Activated T-helper 17 cell treated with anti-CD3 and anti-CD28 coated beads, Interleukin-2, amount 50 U/mL, for 72 hours (primary cell): ENCODE results near the gene CRYBB3. TPM values are rescaled to one million over a fixed set of nuclear protein-coding genes. Genes with fewer than 3 reads are reported as not detected.
A peak's percentile ranks its signal among the peaks of the same experiment; 100 is the strongest.

Experiments used
- ATAC-seq: fragments of 150-1000 bp; cut with Tn5 transposase; replicated peaks from 2 replicates; pipeline ENCODE4 v1.10.0; 2021; ENCODE audit warnings: mild to moderate bottlenecking, moderate library complexity
- H3K27ac Mint-ChIP-seq: one replicate; pipeline ENCODE4 v1.8.0; 2022; ENCODE audit warnings: mixed read lengths
- H3K27me3 Mint-ChIP-seq: one replicate; pipeline ENCODE4 v1.8.0; 2022; ENCODE audit warnings: mixed read lengths
- H3K36me3 Mint-ChIP-seq: one replicate; pipeline ENCODE4 v1.8.0; 2022; ENCODE audit warnings: low read depth, mild to moderate bottlenecking, mixed read lengths
- H3K4me1 Mint-ChIP-seq: one replicate; pipeline ENCODE4 v1.8.0; 2022; ENCODE audit warnings: mixed read lengths
- H3K4me3 Mint-ChIP-seq: one replicate; pipeline ENCODE4 v1.8.0; 2022; ENCODE audit warnings: mild to moderate bottlenecking, mixed read lengths
- H3K9me3 Mint-ChIP-seq: one replicate; pipeline ENCODE4 v1.8.0; 2022; ENCODE audit warnings: mixed read lengths
- total RNA-seq, 2 donors: library from RNA; stranded (reverse); gene quantifications; one replicate each; pipeline ENCODE4 v1.2.3, GENCODE V29; 2022

The CRYBB3 gene
- not detected for total RNA-seq

GRCh38 chr22:25199731-25200520 is at the start of gene CRYBB3:
TSS of gene CRYBB3 (plus strand) at chr22:25199858. CDS start at chr22:25201397, 1,539 bp downstream.
- H3K4me3 Mint-ChIP-seq: no peak within 1 kb of the TSS
- no peaks in the 10 kb centered on the region for H3K4me1 Mint-ChIP-seq
- no peaks in the 10 kb centered on the region for H3K36me3 Mint-ChIP-seq
- no peak for ATAC-seq
- H3K27me3 Mint-ChIP-seq: no peaks in the 10 kb centered on the region
- H3K27ac Mint-ChIP-seq: no peak within 1 kb of the TSS
- H3K9me3 Mint-ChIP-seq: no peaks in the 10 kb centered on the region

- ATAC-seq: no peak
- H3K36me3 Mint-ChIP-seq: no peaks in the 10 kb centered on the region
- H3K27me3 Mint-ChIP-seq: no peaks in the 10 kb centered on the region
- no peaks in the 10 kb centered on the region for H3K4me1 Mint-ChIP-seq
- no peaks in the 10 kb centered on the region for H3K9me3 Mint-ChIP-seq
- H3K27ac Mint-ChIP-seq: no peak overlapping the region
- no peak overlapping the region for H3K4me3 Mint-ChIP-seq
Observed at GRCh38 chr22:25153961-25154666, 45.5 kb upstream of the CRYBB3 start.

- no peaks in the 10 kb centered on the region for H3K4me1 Mint-ChIP-seq
- no peaks in the 10 kb centered on the region for H3K9me3 Mint-ChIP-seq
- no peaks in the 10 kb centered on the region for H3K27me3 Mint-ChIP-seq
- no peak overlapping the region for H3K4me3 Mint-ChIP-seq
- no peaks in the 10 kb centered on the region for H3K36me3 Mint-ChIP-seq
- no peak overlapping the region for H3K27ac Mint-ChIP-seq
- ATAC-seq: no peak
Observed at GRCh38 chr22:25154667-25154999, 45.0 kb upstream of the CRYBB3 start.

GRCh38 chr22:25156736-25157135 is 42.9 kb upstream of the CRYBB3 start:
- H3K27me3 Mint-ChIP-seq: no peaks in the 10 kb centered on the region
- H3K4me1 Mint-ChIP-seq: no peaks in the 10 kb centered on the region
- no peak overlapping the region for H3K4me3 Mint-ChIP-seq
- no peak overlapping the region for H3K27ac Mint-ChIP-seq
- ATAC-seq: no peak
- H3K9me3 Mint-ChIP-seq: no peaks in the 10 kb centered on the region
- H3K36me3 Mint-ChIP-seq: no peaks in the 10 kb centered on the region

GRCh38 chr22:25159028-25159427 is 40.6 kb upstream of the CRYBB3 start:
- no peaks in the 10 kb centered on the region for H3K9me3 Mint-ChIP-seq
- H3K4me1 Mint-ChIP-seq: no peaks in the 10 kb centered on the region
- no peaks in the 10 kb centered on the region for H3K36me3 Mint-ChIP-seq
- no peak for ATAC-seq
- no peak overlapping the region for H3K4me3 Mint-ChIP-seq
- H3K27me3 Mint-ChIP-seq: no peaks in the 10 kb centered on the region
- H3K27ac Mint-ChIP-seq: no peak overlapping the region

- Mint-ChIP-seq H3K9me3 (no peaks in the 10 kb centered on the region), H3K36me3 (no peaks in the 10 kb centered on the region), H3K4me1 (no peaks in the 10 kb centered on the region), H3K4me3 (no peak overlapping the region), H3K27me3 (no peaks in the 10 kb centered on the region), H3K27ac (peak overlapping the region; percentile 75)
- ATAC-seq: no peak
Observed at GRCh38 chr22:25160120-25160996, 39.3 kb upstream of the CRYBB3 start.

- H3K27ac Mint-ChIP-seq: peak overlapping the region; percentile 75
Observed at GRCh38 chr22:25161017-25161915, 38.4 kb upstream of the CRYBB3 start.

GRCh38 chr22:25161916-25162530 is 37.6 kb upstream of the CRYBB3 start:
- no peak for ATAC-seq
- H3K4me3 Mint-ChIP-seq: no peak overlapping the region
- H3K9me3 Mint-ChIP-seq: no peaks in the 10 kb centered on the region
- H3K27me3 Mint-ChIP-seq: no peaks in the 10 kb centered on the region
- no peaks in the 10 kb centered on the region for H3K4me1 Mint-ChIP-seq
- peak overlapping the region; percentile 25 for H3K27ac Mint-ChIP-seq
- H3K36me3 Mint-ChIP-seq: no peaks in the 10 kb centered on the region

More at GRCh38 chr22:25161017-25161915, 38.4 kb upstream of the CRYBB3 start:
- Mint-ChIP-seq H3K9me3 (no peaks in the 10 kb centered on the region), H3K4me3 (no peak overlapping the region), H3K36me3 (no peaks in the 10 kb centered on the region), H3K27me3 (no peaks in the 10 kb centered on the region), H3K4me1 (no peaks in the 10 kb centered on the region)
- peak; percentile 28 for ATAC-seq

- peak overlapping the region; percentile 25 for H3K27ac Mint-ChIP-seq
- H3K9me3 Mint-ChIP-seq: no peaks in the 10 kb centered on the region
- no peaks in the 10 kb centered on the region for H3K36me3 Mint-ChIP-seq
- H3K27me3 Mint-ChIP-seq: no peaks in the 10 kb centered on the region
- no peak overlapping the region for H3K4me3 Mint-ChIP-seq
- ATAC-seq: no peak
- no peaks in the 10 kb centered on the region for H3K4me1 Mint-ChIP-seq
Observed at GRCh38 chr22:25162561-25162960, 37.1 kb upstream of the CRYBB3 start.

- Mint-ChIP-seq H3K4me3 (no peak overlapping the region), H3K27ac (peak overlapping the region; percentile 30), H3K27me3 (no peaks in the 10 kb centered on the region), H3K4me1 (no peaks in the 10 kb centered on the region), H3K9me3 (no peaks in the 10 kb centered on the region), H3K36me3 (no peaks in the 10 kb centered on the region)
- ATAC-seq: no peak
Observed at GRCh38 chr22:25165785-25166184, 33.9 kb upstream of the CRYBB3 start.

- no peaks in the 10 kb centered on the region for H3K9me3 Mint-ChIP-seq
- H3K4me3 Mint-ChIP-seq: no peak overlapping the region
- no peaks in the 10 kb centered on the region for H3K27me3 Mint-ChIP-seq
- H3K27ac Mint-ChIP-seq: no peak overlapping the region
- no peaks in the 10 kb centered on the region for H3K4me1 Mint-ChIP-seq
- ATAC-seq: no peak
- no peaks in the 10 kb centered on the region for H3K36me3 Mint-ChIP-seq
Observed at GRCh38 chr22:25166266-25167040, 33.2 kb upstream of the CRYBB3 start.

GRCh38 chr22:25167082-25167481 is 32.6 kb upstream of the CRYBB3 start:
- no peaks in the 10 kb centered on the region for H3K36me3 Mint-ChIP-seq
- no peak for ATAC-seq
- H3K9me3 Mint-ChIP-seq: no peaks in the 10 kb centered on the region
- no peak overlapping the region for H3K4me3 Mint-ChIP-seq
- H3K27ac Mint-ChIP-seq: no peak overlapping the region
- no peaks in the 10 kb centered on the region for H3K4me1 Mint-ChIP-seq
- no peaks in the 10 kb centered on the region for H3K27me3 Mint-ChIP-seq
